Measurements from ENCODE around the gene KCNJ5.

KCNJ5 gene

DNA sequence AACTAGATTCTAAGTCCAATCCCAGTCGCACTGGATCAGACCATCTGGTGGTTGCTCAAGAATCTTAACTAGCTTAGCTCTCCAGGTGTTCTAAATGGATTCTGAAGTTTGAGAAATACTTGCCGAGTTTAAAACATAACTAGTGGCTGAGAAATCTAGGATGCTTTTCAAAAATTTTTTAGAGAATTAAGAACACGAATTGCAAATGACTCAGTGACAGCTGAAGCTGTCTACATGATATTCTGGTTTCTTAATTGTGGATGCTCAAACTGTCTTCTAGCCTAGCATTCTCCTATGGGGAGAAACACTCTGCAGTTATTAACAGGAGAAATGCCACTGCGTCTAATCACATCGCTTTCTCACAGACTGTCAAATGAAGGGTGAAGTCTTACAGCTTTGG lies 71.7 kb downstream of the KCNJ5 start:
- DNase-seq = no peak

DNA sequence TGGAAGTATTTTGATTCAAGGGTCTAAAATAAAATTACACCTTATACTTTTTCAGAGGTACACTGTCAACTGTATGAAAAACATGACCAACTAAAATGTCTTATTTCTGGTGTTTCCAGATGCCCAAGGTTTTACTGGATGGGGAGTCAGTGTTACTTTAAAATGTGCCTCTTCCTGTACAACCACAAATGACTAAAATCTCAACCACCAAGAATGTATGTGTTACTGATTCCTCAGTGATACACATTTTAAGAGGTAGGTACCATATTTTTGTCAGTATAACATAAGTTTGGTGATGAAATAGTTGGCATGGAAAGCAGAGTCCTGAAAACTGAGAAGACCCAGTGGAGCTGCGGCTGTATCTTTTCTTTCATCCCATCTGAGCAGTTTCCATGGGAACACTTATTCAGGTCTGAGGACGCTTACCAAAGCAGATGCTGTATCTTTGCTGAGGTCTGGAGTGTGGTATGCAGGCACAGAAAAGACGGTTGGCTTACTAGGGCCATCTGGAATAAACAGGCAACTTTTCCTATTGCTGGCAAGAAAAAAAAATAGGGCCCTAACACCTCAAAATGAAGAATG lies 72.7 kb downstream of the KCNJ5 start:
- DNase-seq = no peak

DNA sequence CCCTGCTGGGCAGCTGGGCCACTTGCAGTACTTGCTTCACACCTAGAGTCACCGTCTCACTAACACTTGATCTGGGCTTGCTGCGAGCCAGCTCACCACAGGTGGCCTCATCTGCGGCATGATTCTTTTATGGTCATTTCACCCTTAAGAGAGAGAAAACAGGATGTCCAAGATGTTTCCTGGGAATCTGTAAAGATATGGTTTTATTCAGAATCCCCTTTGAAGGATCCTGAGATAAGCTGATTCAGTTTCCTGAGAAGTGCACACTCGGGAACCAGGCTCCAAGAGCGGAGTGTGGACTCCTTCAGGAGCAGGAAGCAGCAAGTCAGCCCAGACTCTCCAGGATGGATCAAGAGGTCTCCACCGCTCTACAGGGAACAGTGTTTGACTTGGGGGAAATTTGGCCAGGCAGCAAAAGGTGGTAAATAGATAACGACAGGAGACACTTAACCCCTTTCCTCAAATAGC lies 73.3 kb downstream of the KCNJ5 start:
- no peak for DNase-seq

- DNase-seq = no peak
Observed at GRCh38 chr11:128965485-128965884, 74.3 kb downstream of the KCNJ5 start.

- DNase-seq = no peak
Observed at GRCh38 chr11:128967578-128967977, 76.4 kb downstream of the KCNJ5 start.

DNA sequence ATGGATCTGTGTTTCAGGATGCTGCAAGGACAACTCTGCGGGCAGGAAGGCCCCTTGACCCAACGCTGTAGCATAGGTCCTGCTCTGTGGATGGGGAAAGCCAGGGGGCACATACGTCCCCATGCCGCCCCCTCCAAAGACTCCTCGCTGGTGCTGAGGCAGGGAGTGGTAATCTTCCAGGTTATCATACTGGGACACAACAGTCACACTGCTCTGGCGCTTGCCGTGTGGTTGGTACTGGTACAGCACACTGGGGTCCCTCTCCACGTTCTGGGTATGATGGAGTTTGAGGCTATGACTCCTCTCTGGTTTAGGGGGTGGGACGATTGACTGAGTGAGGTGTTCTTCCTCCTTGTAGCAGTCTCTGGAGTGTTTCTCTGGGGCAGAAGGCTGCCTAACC lies 77.8 kb downstream of the KCNJ5 start:
- no peak for DNase-seq
